A204.1 (cell line): ENCODE data around the gene RTEL1.
"Not testable (repeated sequence)": the region's sequence is repeated elsewhere in the genome, so short reads cannot be mapped to it uniquely, and the experiment has no call there.

Experiments used
- FAIRE-seq: peaks from 2 replicates; lab custom pipeline; 2012; peaks lifted over from hg19 to GRCh38; lab: Jason Lieb, UNC

The RTEL1 gene

GRCh38 chr20:63722967-63723622 is 65.0 kb downstream of the RTEL1 start:
- not testable (repeated sequence) for FAIRE-seq

GRCh38 chr20:63730189-63730733 is 72.1 kb downstream of the RTEL1 start:
- FAIRE-seq = not testable (repeated sequence)

- FAIRE-seq = no peak
Observed at GRCh38 chr20:63731410-63731809, 73.3 kb downstream of the RTEL1 start.

GRCh38 chr20:63732118-63733095 is 74.3 kb downstream of the RTEL1 start:
- no peak for FAIRE-seq

- no peak for FAIRE-seq
Observed at GRCh38 chr20:63733117-63733516, 75.0 kb downstream of the RTEL1 start.

GRCh38 chr20:63733579-63734081 is 75.5 kb downstream of the RTEL1 start:
- no peak for FAIRE-seq

- no peak for FAIRE-seq
Observed at GRCh38 chr20:63734111-63734945, 76.2 kb downstream of the RTEL1 start.

- no peak for FAIRE-seq
Observed at GRCh38 chr20:63734946-63735858, 77.1 kb downstream of the RTEL1 start.

GRCh38 chr20:63735859-63736718 is 78.0 kb downstream of the RTEL1 start, which contains the start of gene LIME1:
TSS of gene LIME1 (plus strand) at chr20:63736664. CDS start at chr20:63737550, 886 bp downstream.
- FAIRE-seq = no peak

GRCh38 chr20:63736893-63737694 is 79.0 kb downstream of the RTEL1 start:
- no peak for FAIRE-seq

GRCh38 chr20:63737695-63737944 is 79.5 kb downstream of the RTEL1 start:
- no peak for FAIRE-seq

- no peak for FAIRE-seq
Observed at GRCh38 chr20:63737945-63738686, 80.0 kb downstream of the RTEL1 start.

GRCh38 chr20:63738687-63739129 is 80.6 kb downstream of the RTEL1 start:
- no peak for FAIRE-seq

GRCh38 chr20:63739130-63740069 is 81.3 kb downstream of the RTEL1 start, which contains the start of gene SLC2A4RG:
TSS of gene SLC2A4RG (plus strand) at chr20:63739776. CDS start at chr20:63739913, 137 bp downstream.
- no peak for FAIRE-seq

- FAIRE-seq = no peak
Observed at GRCh38 chr20:63740070-63740626, 82.0 kb downstream of the RTEL1 start.

- no peak for FAIRE-seq
Observed at GRCh38 chr20:63740627-63741353, 82.7 kb downstream of the RTEL1 start.
